ENCODE results near the gene ELN.
A peak's percentile ranks its signal among the peaks of the same experiment; 100 is the strongest.

ELN gene

DNA sequence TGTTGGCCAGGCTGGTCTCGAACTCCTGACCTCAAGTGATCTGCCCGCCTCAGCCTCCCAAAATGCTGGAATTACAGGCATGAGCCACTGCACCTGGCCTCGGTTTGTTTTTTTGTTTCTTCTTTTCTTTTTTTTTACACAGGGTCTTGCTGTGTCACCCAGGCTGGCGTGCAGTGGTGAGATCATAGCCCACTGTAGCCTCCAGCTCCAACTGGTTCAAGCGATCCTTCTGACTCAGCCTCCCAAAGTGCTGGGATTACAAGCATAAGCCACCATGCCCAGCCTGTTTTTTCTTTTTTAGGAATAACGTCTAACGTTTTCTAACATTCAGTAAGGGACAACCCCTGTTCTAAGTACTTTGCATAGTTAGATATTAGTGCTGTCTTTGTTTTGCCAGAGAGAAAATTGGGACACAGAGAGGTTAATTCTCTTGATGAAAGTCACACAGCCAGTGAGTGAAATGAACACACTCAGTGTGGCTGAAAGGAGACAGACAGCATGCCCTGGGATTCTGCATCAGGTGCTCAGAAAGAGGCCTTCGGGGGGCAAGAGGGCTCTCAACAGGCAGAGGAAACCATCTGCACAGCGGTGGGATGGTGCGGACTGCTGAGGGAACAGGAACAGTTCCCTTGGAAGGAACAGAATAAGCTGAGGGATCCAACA, 59.9 kb downstream of the ELN start:
- Mint-ChIP-seq H3K4me1 (ENCODE audit: low read depth) (peaks cover 7% of the 10 kb centered on the region), H3K4me3 (no peak overlapping the region), H3K27me3 (ENCODE audit: low read depth) (no peaks in the 10 kb centered on the region), H3K36me3 (ENCODE audit: low read depth) (peaks cover 12% of the 10 kb centered on the region), H3K9me3 (no peaks in the 10 kb centered on the region), H3K27ac (no peak overlapping the region)
- no peak for DNase-seq (ENCODE audit: low spot score)

DNA sequence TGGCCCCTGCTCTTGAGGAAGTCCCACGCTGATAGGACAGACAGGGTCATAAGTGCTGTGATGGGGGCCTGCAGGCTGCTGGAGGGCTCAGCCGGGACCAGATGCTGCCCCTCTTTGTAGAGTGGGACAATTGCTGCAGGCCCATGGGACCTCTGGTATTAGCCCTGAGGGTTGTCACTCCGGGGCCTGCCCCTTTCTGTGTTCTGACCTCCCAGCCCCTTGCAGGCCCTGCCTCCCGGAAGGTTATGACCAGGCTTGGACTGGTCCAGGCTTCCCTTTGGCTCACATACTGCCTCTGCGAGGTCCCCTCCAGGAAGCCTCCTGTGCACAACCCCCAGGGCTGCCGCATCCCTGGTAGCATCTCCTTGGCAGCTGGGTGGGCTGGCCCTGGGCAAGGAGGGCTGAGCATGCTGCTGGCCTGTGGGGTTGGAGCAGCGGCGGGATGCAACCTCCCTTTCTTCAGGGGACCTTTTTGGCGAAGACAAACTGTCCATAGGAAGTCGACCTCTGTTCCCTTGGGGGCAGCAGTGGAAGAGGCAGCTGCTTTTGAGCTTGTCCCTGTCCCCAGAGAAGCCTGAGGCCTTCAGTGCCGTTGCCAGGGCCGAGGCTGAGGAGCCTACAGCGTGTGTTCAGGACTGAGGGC, 64.5 kb downstream of the ELN start:
- no peaks in the 10 kb centered on the region for H3K27me3 Mint-ChIP-seq (ENCODE audit: low read depth)
- H3K36me3 Mint-ChIP-seq (ENCODE audit: low read depth), result peaks cover 8% of the 10 kb centered on the region
- H3K9me3 Mint-ChIP-seq, result no peaks in the 10 kb centered on the region
- no peak overlapping the region for H3K4me3 Mint-ChIP-seq
- no peak for DNase-seq (ENCODE audit: low spot score)
- H3K27ac Mint-ChIP-seq, result peak overlapping the region; percentile 45
- peaks cover 13% of the 10 kb centered on the region for H3K4me1 Mint-ChIP-seq (ENCODE audit: low read depth)

DNA sequence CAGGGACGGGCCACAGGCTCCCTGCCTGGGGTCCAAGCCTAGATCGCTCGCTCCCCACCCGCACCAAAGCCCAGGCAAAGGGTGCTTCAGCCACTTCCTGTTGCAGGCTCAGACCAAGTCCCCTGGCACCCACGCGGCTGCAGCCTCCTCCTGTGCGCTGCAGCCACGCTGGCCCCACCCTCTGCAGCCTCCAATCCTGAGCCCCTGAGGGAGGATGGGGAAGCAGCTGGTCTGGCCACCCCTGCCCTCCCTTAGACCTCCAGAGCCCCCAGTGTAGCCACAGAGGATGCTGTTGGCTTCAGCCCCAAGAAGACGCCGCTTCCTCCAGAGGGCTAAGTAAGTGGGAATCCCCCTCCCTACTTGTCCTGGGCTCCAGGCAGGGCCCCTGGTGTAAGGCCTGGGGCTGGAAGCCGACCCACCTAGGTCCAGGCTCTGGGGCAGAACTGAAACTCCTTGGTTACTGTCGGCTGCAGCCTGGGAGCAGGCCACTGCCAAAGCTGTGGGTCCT, 65.0 kb downstream of the ELN start:
- peaks cover 3% of the 10 kb centered on the region for H3K9me3 Mint-ChIP-seq
- peak overlapping the region; percentile 98 for H3K27ac Mint-ChIP-seq
- no peak overlapping the region for H3K4me3 Mint-ChIP-seq
- H3K4me1 Mint-ChIP-seq (ENCODE audit: low read depth), result peaks cover 13% of the 10 kb centered on the region
- H3K27me3 Mint-ChIP-seq (ENCODE audit: low read depth), result no peaks in the 10 kb centered on the region
- peaks cover 10% of the 10 kb centered on the region for H3K36me3 Mint-ChIP-seq (ENCODE audit: low read depth)
- no peak for DNase-seq (ENCODE audit: low spot score)

DNA sequence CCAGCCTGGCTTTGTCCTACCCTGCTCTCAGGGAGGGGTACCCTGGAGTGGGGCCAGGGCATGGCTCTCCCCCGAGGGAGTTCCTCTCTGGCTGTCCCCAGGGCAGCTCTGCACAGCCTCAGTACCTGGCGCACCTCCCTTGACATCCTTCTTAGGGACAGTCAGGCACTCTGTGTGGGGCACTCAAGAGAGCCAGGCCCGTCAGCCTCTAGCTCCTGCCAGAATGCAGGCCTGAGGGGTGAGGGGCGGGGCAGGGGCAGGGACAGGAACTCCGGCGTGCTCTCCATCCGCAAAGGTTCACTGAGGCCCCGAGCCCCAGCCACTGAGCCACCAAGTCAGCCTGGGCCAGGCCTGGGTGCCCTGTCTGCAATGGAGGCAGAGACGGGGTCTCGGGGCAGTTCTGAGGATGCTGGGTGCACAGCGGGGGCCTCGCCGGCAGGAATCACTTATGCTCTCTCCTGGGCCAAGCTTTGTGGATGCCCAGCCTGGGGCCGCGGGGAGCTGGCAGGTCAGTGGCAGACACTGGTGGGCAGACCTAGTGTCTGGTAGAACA, 65.8 kb downstream of the ELN start:
- H3K4me3 Mint-ChIP-seq, result peak overlapping the region; percentile 89
- DNase-seq (ENCODE audit: low spot score), result no peak
- peaks cover 13% of the 10 kb centered on the region for H3K4me1 Mint-ChIP-seq (ENCODE audit: low read depth)
- peaks cover 3% of the 10 kb centered on the region for H3K9me3 Mint-ChIP-seq
- H3K27ac Mint-ChIP-seq, result peak overlapping the region; percentile 98
- H3K27me3 Mint-ChIP-seq (ENCODE audit: low read depth), result no peaks in the 10 kb centered on the region
- peaks cover 13% of the 10 kb centered on the region for H3K36me3 Mint-ChIP-seq (ENCODE audit: low read depth)

DNA sequence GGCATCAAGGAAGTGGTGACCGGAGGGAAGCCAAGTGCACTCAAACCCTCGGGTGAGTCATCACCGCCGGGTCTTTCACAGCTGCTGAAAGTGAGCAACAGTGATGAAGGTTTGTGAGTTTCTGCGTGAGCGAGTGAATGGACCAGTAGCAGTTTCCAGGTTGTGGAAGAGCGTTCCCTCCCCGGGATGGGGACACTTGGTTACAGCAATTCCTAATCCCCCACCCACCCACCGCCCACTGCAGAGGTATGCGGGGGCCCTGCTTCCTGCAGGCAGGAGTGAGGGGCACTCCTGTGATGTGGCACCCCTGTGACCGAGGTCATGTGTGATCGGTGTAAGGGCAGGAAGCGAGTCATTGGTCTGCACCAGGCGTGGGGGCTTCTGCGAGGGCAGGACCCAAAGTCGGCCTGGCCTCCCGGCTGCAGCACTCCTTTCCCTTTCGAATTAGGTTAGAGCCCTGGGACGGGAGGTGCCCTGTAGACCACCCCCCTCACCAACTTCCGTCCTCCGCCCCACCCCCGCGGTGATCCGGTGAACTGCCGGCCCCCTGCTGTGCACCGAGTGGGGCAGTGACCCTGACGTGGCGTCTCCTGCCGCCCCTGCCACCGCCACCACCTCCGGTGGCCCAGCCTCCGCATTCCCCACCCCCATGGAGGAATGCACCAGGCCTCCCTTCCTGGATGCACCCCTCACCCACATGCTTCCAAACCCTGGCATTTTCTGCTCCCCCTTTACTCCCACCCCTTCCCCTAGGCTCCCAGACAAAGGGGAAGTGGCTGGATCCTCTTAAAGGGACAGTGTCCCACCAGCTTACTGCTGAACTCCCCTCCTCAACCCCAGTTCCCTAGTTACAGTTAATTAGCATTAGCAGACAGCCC, 66.5 kb downstream of the ELN start:
- H3K27ac Mint-ChIP-seq, result peak overlapping the region; percentile 98
- peak; percentile 84 for DNase-seq (ENCODE audit: low spot score)
- H3K4me1 Mint-ChIP-seq (ENCODE audit: low read depth), result peaks cover 13% of the 10 kb centered on the region
- peak overlapping the region; percentile 89 for H3K4me3 Mint-ChIP-seq
- no peaks in the 10 kb centered on the region for H3K27me3 Mint-ChIP-seq (ENCODE audit: low read depth)
- H3K36me3 Mint-ChIP-seq (ENCODE audit: low read depth), result peaks cover 11% of the 10 kb centered on the region
- peaks cover 3% of the 10 kb centered on the region for H3K9me3 Mint-ChIP-seq

DNA sequence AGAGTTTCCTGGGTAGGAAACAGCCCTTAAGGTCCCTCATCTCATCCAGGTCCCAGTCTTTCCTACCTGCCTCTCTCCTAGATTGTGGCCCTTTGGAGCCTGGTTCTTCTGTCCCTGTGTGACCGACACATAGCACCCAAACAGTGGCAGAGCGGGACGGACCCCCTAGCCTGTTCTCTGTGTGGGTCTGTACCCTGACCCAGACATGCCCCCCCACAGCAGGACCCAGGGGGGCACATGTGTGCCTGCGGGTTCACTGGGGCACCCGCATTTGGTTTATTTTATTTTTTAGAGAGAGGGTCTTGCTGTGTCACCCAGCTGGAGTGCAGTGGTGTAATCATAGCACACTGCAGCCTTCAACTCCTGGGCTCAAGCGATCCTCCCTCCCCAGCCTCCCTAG, 67.2 kb downstream of the ELN start:
- no peak for DNase-seq (ENCODE audit: low spot score)
- peak overlapping the region; percentile 89 for H3K4me3 Mint-ChIP-seq
- peaks cover 8% of the 10 kb centered on the region for H3K36me3 Mint-ChIP-seq (ENCODE audit: low read depth)
- H3K9me3 Mint-ChIP-seq, result peaks cover 3% of the 10 kb centered on the region
- H3K4me1 Mint-ChIP-seq (ENCODE audit: low read depth), result peaks cover 13% of the 10 kb centered on the region
- no peaks in the 10 kb centered on the region for H3K27me3 Mint-ChIP-seq (ENCODE audit: low read depth)
- H3K27ac Mint-ChIP-seq, result peak overlapping the region; percentile 98

DNA sequence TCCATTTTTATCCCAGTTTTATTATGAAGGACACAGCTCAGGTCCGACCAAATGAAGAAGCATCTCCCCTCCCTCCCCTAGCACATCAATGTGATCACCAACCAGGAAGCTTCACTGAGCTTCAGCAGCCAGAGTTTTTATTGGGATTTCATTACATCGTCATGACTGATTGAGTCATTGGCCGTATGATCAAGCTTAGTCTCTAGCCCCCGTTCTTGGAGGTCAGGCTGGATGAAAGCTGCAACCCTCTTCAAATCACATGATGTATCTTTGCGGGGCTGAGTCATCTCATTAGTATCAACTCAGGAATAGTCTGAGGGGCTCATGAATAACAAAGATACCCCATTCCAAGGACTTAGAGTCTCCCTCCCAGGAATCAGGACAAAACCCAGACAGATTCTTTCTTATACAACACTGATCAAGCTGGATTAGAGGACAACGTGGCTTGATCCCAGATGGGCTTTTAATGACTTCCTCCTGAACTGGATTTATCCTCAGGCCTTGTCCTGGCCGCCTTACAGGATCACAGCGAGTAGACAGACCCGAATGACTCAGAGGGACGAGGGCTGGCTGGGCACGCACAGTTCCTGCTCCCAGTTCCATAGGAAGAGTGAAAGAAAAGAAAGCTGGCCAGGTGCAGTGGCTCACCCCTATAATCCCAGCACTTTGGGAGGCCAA, 70.1 kb downstream of the ELN start:
- no peak overlapping the region for H3K27ac Mint-ChIP-seq
- no peak overlapping the region for H3K4me3 Mint-ChIP-seq
- no peak for DNase-seq (ENCODE audit: low spot score)
- H3K36me3 Mint-ChIP-seq (ENCODE audit: low read depth), result peaks cover 8% of the 10 kb centered on the region
- H3K27me3 Mint-ChIP-seq (ENCODE audit: low read depth), result no peaks in the 10 kb centered on the region
- peaks cover 3% of the 10 kb centered on the region for H3K9me3 Mint-ChIP-seq
- peaks cover 13% of the 10 kb centered on the region for H3K4me1 Mint-ChIP-seq (ENCODE audit: low read depth)

DNA sequence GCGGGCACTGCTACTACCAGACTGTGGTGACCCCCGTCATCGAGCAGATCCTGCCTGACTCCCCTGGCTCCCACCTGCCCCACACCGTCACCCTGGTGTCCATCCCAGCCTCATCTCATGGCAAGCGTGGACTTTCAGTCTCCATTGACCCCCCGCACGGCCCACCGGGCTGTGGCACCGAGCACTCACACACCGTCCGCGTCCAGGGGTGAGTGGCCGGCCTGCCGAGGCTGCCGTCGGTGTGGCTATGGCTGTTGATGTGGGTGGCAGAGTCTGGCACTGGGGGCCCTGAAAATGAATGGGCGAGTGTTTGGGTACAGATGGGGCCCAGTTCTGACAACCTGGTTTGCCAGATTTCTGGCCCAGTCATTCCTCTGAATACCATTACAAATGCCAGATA, 71.1 kb downstream of the ELN start:
- H3K4me1 Mint-ChIP-seq (ENCODE audit: low read depth), result peaks cover 8% of the 10 kb centered on the region
- H3K4me3 Mint-ChIP-seq, result no peak overlapping the region
- H3K36me3 Mint-ChIP-seq (ENCODE audit: low read depth), result peaks cover 12% of the 10 kb centered on the region
- H3K27ac Mint-ChIP-seq, result no peak overlapping the region
- H3K9me3 Mint-ChIP-seq, result peaks cover 3% of the 10 kb centered on the region
- H3K27me3 Mint-ChIP-seq (ENCODE audit: low read depth), result no peaks in the 10 kb centered on the region
- DNase-seq (ENCODE audit: low spot score), result no peak

DNA sequence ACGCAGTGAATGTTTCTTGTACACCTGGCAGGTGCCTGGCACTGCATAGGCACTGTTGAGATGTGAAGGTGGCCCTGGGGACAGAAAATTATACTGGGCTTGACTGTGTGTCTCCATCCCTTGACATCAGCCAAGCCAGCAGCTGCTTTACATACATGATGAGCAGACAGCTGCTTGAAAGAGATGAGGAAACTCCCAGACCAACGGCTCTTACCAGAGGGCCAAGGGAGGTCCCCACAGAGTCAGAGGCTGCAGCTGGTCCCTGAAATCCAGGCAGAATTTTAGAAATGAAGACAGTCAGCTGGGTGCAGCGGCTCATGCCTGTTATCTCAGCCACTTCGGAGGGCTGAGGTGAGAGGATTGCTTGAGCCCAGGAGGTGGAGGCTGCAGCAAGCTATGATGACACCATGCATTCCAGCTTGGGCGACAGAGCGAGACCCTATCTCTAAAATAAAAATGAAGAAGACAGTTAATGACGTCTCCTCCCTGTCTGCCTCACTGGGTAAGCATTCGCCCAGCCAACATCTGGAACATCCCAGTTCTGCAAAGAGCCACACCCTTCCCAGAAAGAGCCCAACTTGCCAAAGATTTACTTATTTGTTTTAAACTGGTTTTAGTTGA, 73.2 kb downstream of the ELN start:
- peaks cover 3% of the 10 kb centered on the region for H3K9me3 Mint-ChIP-seq
- no peak for DNase-seq (ENCODE audit: low spot score)
- H3K4me1 Mint-ChIP-seq (ENCODE audit: low read depth), result no peaks in the 10 kb centered on the region
- H3K27ac Mint-ChIP-seq, result no peak overlapping the region
- H3K4me3 Mint-ChIP-seq, result no peak overlapping the region
- peaks cover 19% of the 10 kb centered on the region for H3K36me3 Mint-ChIP-seq (ENCODE audit: low read depth)
- no peaks in the 10 kb centered on the region for H3K27me3 Mint-ChIP-seq (ENCODE audit: low read depth)

DNA sequence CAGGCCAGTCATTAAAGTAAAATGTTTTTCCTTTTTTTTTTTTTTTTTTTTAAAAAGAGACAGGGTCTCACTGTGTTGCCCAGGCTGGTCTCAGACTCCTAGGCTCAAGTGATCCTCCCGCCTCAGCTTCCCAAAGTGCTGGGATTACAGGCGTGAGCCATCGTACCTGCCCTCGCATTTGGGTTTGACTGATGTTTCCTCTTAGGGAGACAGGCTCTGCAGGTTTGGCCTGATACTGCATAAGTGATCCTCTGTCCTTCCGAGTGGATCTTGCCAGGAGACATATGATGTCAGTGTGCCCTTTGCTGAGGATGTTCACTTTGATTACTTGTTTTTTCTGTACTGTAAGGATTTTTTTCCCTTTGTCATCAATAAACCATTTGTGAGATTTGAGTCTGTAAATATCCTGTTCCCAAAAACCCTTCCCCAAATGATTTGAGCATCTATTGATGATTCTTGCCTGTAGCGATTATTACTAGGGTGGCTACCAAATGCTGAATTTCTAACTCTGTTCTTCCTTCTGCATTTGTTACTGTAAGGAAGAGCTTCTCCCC, 75.3 kb downstream of the ELN start:
- no peaks in the 10 kb centered on the region for H3K9me3 Mint-ChIP-seq
- no peak overlapping the region for H3K4me3 Mint-ChIP-seq
- no peaks in the 10 kb centered on the region for H3K4me1 Mint-ChIP-seq (ENCODE audit: low read depth)
- H3K27me3 Mint-ChIP-seq (ENCODE audit: low read depth), result no peaks in the 10 kb centered on the region
- no peak overlapping the region for H3K27ac Mint-ChIP-seq
- DNase-seq (ENCODE audit: low spot score), result no peak
- H3K36me3 Mint-ChIP-seq (ENCODE audit: low read depth), result peaks cover 15% of the 10 kb centered on the region

DNA sequence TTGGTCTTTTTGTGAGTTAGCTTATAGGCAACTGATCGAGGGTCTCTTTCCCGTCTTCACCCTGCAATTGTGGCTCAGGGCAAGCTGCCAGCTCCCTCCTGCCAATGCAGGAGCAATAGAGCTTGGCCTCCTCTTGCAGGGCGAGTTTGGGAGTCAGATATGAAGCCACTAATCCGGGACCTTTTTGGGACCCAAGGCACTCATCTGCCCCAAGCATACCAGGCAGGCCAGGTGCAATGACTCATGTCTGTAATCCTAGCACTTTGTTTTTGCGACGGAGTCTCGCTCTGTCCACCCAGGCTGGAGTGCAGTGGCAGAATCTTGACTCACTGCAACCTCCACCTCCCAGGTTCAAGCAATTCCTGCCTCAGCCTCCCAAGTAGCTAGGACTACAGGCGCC, 76.7 kb downstream of the ELN start:
- Mint-ChIP-seq H3K36me3 (ENCODE audit: low read depth) (peaks cover 14% of the 10 kb centered on the region), H3K27me3 (ENCODE audit: low read depth) (no peaks in the 10 kb centered on the region), H3K27ac (no peak overlapping the region), H3K4me1 (ENCODE audit: low read depth) (no peaks in the 10 kb centered on the region), H3K4me3 (no peak overlapping the region), H3K9me3 (no peaks in the 10 kb centered on the region)
- DNase-seq (ENCODE audit: low spot score), result no peak

DNA sequence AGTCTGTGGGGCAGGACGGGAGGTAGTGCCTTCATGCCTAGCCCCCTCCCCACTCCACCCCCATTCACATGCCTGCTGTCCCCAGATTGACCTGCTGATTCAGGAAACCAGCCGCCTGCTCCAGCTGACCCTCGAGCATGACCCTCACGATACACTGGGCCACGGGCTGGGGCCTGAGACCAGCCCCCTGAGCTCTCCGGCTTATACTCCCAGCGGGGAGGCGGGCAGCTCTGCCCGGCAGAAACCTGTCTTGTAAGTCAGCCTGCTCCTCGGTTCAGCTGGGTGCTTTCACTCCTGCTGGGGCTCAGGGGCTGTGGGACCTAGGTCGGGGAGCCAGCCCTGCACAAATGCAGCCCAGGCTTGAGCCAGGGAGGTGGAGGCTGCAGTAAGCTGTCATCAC, 78.0 kb downstream of the ELN start:
- Mint-ChIP-seq H3K27me3 (ENCODE audit: low read depth) (no peaks in the 10 kb centered on the region), H3K27ac (no peak overlapping the region), H3K9me3 (no peaks in the 10 kb centered on the region), H3K4me3 (no peak overlapping the region), H3K36me3 (ENCODE audit: low read depth) (peaks cover 14% of the 10 kb centered on the region), H3K4me1 (ENCODE audit: low read depth) (no peaks in the 10 kb centered on the region)
- no peak for DNase-seq (ENCODE audit: low spot score)

DNA sequence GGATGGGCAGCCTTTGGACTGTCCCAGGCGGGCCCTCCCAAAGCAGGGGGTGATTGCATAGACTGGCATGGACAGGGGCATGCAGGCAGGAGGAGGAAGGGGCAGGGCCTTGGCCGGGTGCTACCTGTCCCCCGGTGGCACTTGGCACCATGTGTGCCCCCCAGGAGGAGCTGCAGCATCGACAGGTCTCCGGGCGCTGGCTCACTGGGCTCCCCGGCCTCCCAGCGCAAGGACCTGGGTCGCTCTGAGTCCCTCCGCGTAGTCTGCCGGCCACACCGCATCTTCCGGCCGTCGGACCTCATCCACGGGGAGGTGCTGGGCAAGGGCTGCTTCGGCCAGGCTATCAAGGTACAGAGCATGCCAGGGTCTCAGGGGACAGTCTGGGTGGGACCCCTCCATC, 78.9 kb downstream of the ELN start:
- Mint-ChIP-seq H3K4me3 (no peak overlapping the region), H3K4me1 (ENCODE audit: low read depth) (no peaks in the 10 kb centered on the region), H3K27me3 (ENCODE audit: low read depth) (no peaks in the 10 kb centered on the region), H3K27ac (no peak overlapping the region), H3K9me3 (no peaks in the 10 kb centered on the region), H3K36me3 (ENCODE audit: low read depth) (peaks cover 19% of the 10 kb centered on the region)
- DNase-seq (ENCODE audit: low spot score), result no peak
